Testis (tissue), 3 donors: ENCODE measurements around the gene KAT6B. TPM values are rescaled to one million over a fixed set of nuclear protein-coding genes. Genes with fewer than 3 reads are reported as not detected.

Source experiments
- DNase-seq: peaks from one replicate; pipeline ENCODE4 v3.0.0-alpha.2; 2019
- H3K27ac ChIP-seq, 2 donors: fragments of 200-600 bp; sonication (generic); one replicate each; pipeline ENCODE4 v1.5.1; 2019
- H3K27me3 ChIP-seq: fragments of 200-600 bp; sonication (generic); one replicate; pipeline ENCODE4 v1.5.1; 2019
- H3K36me3 ChIP-seq: fragments of 200-600 bp; sonication (generic); one replicate; pipeline ENCODE4 v1.5.1; 2017; ENCODE audit warnings: low read depth; ENCODE audit errors: missing control alignments
- H3K4me1 ChIP-seq: fragments of 200-600 bp; sonication (generic); one replicate; pipeline ENCODE4 v1.5.1; 2019
- H3K4me3 ChIP-seq, 2 donors: fragments of 200-600 bp; sonication (generic); one replicate each; pipeline ENCODE4 v1.5.1; 2017 to 2019
- H3K9me3 ChIP-seq: fragments of 200-600 bp; sonication (generic); one replicate; pipeline ENCODE4 v1.5.1; 2017
- POLR2A ChIP-seq: fragments of 450-650 bp; IDR thresholded peaks from one replicate; pipeline ENCODE4 v1.6.1; 2017; ENCODE audit warnings: antibody characterized with exemption, mild to moderate bottlenecking, moderate library complexity
- WGBS, 2 donors: methylation state at CpG; one replicate each; pipeline ENCODE4 v1.1.5; 2018; 5-methylcytosine and 5-hydroxymethylcytosine counted together
- intact Hi-C: fragments of 100-400 bp; cut with DNase I; formaldehyde crosslinking; loops from one replicate; pipeline ENCODE4 v1.15.1; 2023; ENCODE audit warnings: low total_unique reads
- polyA plus RNA-seq: library from polyadenylated mRNA; stranded (reverse); fragments of 350-450 nt; fragmentation: Illumina TruSeq; extraction: RNeasy Lipid Tissue Mini Kit (QIAGEN cat#74804); gene quantifications from one replicate; pipeline ENCODE4 v1.2.3, GENCODE V29; 2014; ENCODE audit warnings: low read depth, low replicate concordance; ENCODE audit not compliant: insufficient read depth
- total RNA-seq, 2 donors: library from RNA; depleted of rRNA; stranded (reverse); fragments of >200 nt; gene quantifications; one replicate each; pipeline ENCODE4 v1.2.3, GENCODE V29; 2016
- TF ChIP-seq, protein P1 (sequence below), 3 experiments: fragments of 450-650 bp in 2 of 3; fragments of 200-600 bp in 1 of 3; sonication (generic) in 1 of 3; IDR thresholded peaks; one replicate each; pipeline ENCODE4 v1.5.1; 2016 to 2019; ENCODE audit warnings: antibody characterized with exemption in 3 of 3, mild to moderate bottlenecking in 2 of 3, moderate library complexity in 1 of 3

The KAT6B gene
- total and polyA plus RNA-seq, 3 donors from 2014 or later = 23.9 to 109 (median 106) TPM

DNA sequence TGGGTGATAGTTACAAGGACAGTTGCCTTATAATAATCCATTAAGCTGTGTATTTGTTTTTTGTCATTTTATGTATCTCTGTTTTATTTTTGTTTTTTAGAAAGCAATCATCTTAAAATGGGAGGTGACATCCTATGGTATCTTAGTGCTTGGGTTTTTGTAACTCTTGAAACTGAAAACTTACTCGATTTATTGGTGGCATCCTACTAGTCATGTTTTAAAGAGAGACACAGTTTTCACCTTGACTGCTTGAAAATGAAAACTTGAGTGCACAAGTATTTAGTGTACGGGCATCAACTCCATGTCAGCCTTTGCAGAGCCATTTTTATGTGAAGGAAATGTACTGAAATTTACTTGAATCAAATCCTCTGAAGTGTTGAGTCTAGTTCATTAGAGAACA is 181.2 kb downstream of the KAT6B start:
- H3K4me1 ChIP-seq = no peaks in the 10 kb centered on the region
- intact Hi-C loops = no loop called here

GRCh38 chr10:75008952-75009351 is 182.6 kb downstream of the KAT6B start:
- Histone ChIP-seq H3K27ac (no peak overlapping the region), H3K9me3 (no peaks in the 10 kb centered on the region), H3K4me1 (peaks cover 5% of the 10 kb centered on the region), H3K27me3 (no peaks in the 10 kb centered on the region), H3K36me3 (no peaks in the 10 kb centered on the region), H3K4me3 (no peak overlapping the region)
- no peak for DNase-seq
- TF ChIP-seq, protein P1, sequence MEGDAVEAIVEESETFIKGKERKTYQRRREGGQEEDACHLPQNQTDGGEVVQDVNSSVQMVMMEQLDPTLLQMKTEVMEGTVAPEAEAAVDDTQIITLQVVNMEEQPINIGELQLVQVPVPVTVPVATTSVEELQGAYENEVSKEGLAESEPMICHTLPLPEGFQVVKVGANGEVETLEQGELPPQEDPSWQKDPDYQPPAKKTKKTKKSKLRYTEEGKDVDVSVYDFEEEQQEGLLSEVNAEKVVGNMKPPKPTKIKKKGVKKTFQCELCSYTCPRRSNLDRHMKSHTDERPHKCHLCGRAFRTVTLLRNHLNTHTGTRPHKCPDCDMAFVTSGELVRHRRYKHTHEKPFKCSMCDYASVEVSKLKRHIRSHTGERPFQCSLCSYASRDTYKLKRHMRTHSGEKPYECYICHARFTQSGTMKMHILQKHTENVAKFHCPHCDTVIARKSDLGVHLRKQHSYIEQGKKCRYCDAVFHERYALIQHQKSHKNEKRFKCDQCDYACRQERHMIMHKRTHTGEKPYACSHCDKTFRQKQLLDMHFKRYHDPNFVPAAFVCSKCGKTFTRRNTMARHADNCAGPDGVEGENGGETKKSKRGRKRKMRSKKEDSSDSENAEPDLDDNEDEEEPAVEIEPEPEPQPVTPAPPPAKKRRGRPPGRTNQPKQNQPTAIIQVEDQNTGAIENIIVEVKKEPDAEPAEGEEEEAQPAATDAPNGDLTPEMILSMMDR (IDR thresholded peaks at IDR 0.05) = no peak
- TF ChIP-seq POLR2A = no peak
- intact Hi-C loops = no loop called here
- WGBS, 2 donors = 78 to 80% methylated on average over 1 of the region's 1 CpG

More for the DNA sequence above, 181.2 kb downstream of the KAT6B start:
- no peaks in the 10 kb centered on the region for H3K27me3 ChIP-seq
- DNase-seq = no peak
- no peaks in the 10 kb centered on the region for H3K36me3 ChIP-seq
- H3K4me3 ChIP-seq = no peak overlapping the region
- WGBS, 2 donors = 60 to 69% methylated on average over 2 of the region's 2 CpGs
- no peaks in the 10 kb centered on the region for H3K9me3 ChIP-seq
- no peak for TF ChIP-seq POLR2A
- TF ChIP-seq, protein P1 (IDR thresholded peaks at IDR 0.05) = no peak
- H3K27ac ChIP-seq = no peak overlapping the region

GRCh38 chr10:75009426-75009825 is 183.0 kb downstream of the KAT6B start:
- TF ChIP-seq, protein P1 (IDR thresholded peaks at IDR 0.05) = no peak
- no peak for TF ChIP-seq POLR2A
- intact Hi-C loops = no loop called here
- DNase-seq = no peak
- WGBS, 2 donors = 94 to 95% methylated on average over 5 of the region's 5 CpGs
- no peaks in the 10 kb centered on the region for H3K36me3 ChIP-seq
- H3K4me1 ChIP-seq = peaks cover 6% of the 10 kb centered on the region
- no peak overlapping the region for H3K27ac ChIP-seq
- no peak overlapping the region for H3K4me3 ChIP-seq
- H3K9me3 ChIP-seq = no peaks in the 10 kb centered on the region
- no peaks in the 10 kb centered on the region for H3K27me3 ChIP-seq

DNA sequence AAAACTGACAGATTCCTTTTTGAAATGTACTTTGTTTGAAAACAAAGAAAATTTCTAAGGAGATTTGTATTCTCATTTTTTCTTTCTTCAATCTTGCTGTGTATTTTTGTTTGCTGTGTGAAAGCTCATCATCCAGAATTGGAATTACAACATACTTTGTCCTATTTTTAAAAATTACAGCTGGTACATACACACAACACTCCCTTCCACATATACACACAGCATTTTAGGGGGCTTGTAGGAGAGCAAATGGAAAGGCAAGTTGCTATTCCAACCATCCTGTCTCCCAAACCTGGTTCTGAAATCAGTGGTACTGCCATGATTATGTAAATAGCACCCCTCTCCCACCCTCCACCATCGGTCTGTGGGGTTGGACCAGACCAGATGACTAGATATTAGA is 184.0 kb downstream of the KAT6B start:
- Histone ChIP-seq H3K4me1 (peaks cover 6% of the 10 kb centered on the region), H3K9me3 (no peaks in the 10 kb centered on the region), H3K36me3 (no peaks in the 10 kb centered on the region), H3K27ac (no peak overlapping the region), H3K27me3 (no peaks in the 10 kb centered on the region), H3K4me3 (no peak overlapping the region)
- intact Hi-C loops = no loop called here
- 100% methylated on average over 1 of the region's 1 CpG for WGBS, 2 donors
- TF ChIP-seq POLR2A = no peak
- TF ChIP-seq, protein P1 (IDR thresholded peaks at IDR 0.05) = no peak
- DNase-seq = no peak

- H3K36me3 ChIP-seq = no peaks in the 10 kb centered on the region
These were observed 184.8 kb downstream of the KAT6B start for GRCh38 chr10:75011221-75011620.

More at GRCh38 chr10:75011221-75011620, 184.8 kb downstream of the KAT6B start:
- Histone ChIP-seq H3K27me3 (no peaks in the 10 kb centered on the region), H3K27ac (no peak overlapping the region), H3K9me3 (no peaks in the 10 kb centered on the region), H3K4me1 (peaks cover 6% of the 10 kb centered on the region), H3K4me3 (no peak overlapping the region)
- no peak for DNase-seq
- TF ChIP-seq, protein P1 (IDR thresholded peaks at IDR 0.05) = no peak
- TF ChIP-seq POLR2A = no peak
- 60 to 64% methylated on average over 1 of the region's 1 CpG for WGBS, 2 donors
- intact Hi-C loops = no loop called here
